ENCODE measurements around the gene NEB.

- TF ChIP-seq CTCF (conservative IDR thresholded peaks at IDR 0.05; ENCODE audit: low read length) (no peak), EZH2phosphoT487 (IDR thresholded peaks at IDR 0.05; ENCODE audit: borderline replicate concordance) (no peak)
Observed at GRCh38 chr2:151526572-151527090, 207.6 kb downstream of the NEB start.

Data from Loucy (cell line).